HG03521 (cell line): ENCODE data around the gene TSHZ2.

Experiments
- ATAC-seq: cut with Tn5 transposase; IDR thresholded peaks from one replicate; pipeline ENCODE4 v1.9.1; 2021; ENCODE audit warnings: mild to moderate bottlenecking, moderate library complexity; ENCODE audit not compliant: unreplicated experiment

TSHZ2 gene

DNA sequence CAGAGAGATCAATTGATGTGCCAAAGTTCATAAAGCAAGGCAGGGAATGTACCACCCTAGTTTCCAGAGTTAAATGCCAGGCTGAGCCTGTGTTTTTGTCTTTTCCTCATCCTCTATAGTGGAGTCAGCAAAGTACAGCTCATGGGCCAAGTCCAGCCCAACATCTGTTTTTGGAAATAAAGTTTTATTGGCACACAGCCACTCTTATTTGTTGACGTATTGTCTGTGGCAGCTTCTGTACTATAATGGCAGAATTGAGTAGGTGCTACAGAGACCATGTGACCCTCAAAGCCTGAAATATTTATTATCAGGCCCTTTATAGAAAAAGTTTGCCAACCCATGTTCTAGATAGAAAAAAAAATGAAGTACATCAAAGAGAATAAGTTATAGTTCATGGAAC lies 187.0 kb downstream of the TSHZ2 start:
- no peak for ATAC-seq

DNA sequence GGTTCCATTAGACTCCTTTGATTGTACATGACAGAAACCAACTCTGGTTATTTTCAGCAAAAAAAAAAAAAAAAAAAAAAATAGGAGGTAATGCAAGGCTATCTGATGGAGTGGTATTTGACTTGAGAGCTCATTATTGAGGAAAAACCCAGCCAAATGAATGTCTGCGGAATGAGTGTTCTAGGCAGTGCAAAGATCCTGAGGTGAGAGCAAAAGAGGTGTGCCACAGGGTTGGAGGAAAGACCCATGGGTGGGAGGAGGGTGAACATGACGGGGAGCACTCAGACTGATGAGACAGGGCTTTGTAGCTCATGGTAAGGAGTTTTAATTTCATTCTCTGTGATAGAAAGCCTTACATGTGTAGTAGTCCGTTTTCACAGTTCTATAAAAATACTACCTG lies 188.9 kb downstream of the TSHZ2 start:
- ATAC-seq: no peak

DNA sequence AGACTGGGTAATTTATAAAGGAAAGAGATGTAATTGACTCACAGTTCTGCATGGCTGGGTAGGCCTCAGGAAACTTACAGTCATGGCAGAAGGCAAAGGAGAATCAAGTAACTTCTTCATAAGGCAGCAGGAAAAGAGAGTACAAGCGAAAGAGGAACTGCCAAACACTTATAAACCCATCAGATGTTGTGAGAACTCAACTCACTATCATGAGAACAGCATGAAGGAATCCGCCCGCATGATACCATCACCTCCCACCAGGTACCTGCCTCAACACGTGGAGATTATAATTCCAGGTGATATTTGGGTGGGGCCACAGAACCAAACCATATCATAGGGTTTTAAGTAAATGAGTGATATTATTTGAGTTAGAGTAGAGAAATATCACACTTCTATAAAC lies 189.3 kb downstream of the TSHZ2 start:
- no peak for ATAC-seq

DNA sequence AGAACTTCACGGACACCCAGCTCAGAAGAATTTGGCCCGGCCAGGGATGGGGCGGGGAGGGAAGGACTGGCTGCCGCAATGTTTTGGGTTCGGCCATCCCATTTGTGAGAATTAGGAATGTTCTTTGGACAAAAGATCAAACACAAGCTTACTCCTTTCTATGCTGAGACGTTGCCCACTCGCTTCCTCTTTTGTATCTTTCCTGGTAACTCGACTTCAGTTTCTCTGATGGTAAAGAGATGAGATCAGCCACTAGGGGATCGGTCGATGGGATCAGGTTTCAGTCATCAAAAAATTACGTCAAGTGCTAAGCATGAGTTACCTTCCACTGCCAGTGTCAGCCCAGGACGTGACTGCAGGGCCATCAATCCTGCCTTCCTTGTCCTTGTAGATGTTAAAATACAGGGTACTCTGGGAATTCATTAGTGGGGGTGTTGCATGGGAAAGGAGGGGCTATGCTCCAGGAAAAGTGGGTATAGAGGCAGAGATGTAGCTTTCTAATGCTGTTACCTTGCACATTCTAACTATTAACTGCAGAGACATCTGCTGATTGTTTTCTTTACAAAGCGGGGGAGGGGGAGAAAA lies 190.2 kb downstream of the TSHZ2 start:
- ATAC-seq: no peak

DNA sequence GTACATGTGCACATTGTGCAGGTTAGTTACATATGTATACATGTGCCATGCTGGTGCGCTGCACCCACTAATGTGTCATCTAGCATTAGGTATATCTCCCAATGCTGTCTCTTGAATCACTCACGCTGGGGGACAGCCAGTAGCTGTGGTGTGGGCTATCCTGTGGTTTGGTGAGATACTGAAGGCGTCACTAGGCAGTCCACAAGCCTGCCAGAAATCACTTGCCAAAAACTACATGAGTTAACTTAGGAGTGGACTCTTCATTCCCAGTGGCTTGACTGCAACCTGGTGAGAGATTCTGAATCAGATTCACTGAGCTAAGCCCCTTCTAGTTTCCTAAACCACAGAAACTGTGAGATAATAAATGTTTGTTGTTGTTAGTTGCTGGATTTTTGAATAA lies 191.3 kb downstream of the TSHZ2 start:
- no peak for ATAC-seq

DNA sequence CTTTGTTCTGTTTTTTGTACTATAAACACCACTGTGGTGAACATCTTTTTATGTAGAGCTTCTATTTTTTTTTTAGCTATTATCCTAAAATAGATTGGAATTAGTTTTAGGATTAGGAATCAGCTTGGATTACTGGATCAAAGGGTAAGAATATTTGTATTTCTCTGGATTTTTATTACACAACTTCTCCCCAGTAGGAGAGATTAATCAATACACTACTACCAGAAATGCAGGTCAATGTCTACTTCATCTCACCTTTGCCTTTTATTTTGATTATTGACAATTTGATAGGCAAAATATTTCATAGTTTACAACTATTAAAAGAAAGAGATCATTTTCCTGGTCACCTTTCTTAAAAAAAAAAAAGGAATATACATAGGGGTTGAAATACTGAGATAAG lies 191.9 kb downstream of the TSHZ2 start:
- no peak for ATAC-seq

DNA sequence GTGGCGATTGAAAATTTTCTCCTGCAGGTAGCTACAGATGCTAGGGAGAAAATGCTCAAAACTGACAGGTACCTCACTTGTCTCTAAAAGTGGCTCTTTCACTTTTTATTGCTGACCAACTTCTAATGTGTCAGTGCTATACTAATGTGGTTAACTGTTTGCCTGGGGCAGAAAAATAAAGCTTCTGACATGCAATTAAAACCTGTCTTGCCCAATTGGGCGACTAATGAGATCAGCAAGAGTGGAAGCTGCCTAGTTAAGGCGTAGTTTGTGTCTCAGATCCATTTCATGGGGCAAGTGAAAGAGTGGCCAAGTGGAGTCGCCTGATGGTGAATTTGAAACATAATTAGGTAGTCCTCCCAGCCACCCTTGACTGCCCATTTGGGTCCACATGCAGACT lies 193.3 kb downstream of the TSHZ2 start:
- no peak for ATAC-seq

DNA sequence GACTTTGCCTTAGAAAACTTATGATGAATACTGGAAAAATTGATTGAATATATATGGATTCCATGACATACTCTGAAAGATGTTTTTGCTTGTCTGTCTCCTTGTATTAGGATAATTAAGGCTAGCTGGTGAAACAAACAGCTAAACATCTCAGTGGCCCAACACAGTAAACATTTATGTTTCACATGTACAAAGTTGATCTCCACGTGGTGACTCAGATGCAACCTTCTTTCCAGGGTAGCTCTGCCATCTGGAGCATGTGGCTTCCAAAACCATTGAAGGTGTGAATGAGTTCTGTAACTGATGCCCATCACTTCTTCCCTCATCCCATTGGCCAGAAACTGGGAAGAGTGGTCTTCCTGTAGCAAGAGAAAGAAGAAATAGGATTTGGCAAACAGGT lies 196.3 kb downstream of the TSHZ2 start:
- no peak for ATAC-seq

DNA sequence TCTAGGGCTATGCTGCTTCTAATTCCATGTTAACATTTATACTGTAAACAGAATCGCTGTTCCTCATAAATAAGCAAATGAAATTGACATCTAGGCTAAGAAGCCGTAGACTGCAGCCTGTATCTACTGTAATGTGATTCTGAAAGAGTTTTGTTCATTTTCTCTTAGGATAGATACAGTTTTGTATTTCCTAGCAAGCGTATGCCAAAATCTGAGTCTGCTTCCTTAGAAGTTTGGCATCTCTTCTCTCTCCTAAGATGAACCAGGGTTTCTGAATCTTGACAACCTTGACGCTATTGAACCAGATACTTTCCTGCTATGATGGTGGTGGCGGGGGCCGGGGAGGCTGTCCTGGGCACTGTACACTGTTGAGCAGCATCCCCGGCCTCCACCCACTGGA lies 198.0 kb downstream of the TSHZ2 start:
- ATAC-seq: no peak

DNA sequence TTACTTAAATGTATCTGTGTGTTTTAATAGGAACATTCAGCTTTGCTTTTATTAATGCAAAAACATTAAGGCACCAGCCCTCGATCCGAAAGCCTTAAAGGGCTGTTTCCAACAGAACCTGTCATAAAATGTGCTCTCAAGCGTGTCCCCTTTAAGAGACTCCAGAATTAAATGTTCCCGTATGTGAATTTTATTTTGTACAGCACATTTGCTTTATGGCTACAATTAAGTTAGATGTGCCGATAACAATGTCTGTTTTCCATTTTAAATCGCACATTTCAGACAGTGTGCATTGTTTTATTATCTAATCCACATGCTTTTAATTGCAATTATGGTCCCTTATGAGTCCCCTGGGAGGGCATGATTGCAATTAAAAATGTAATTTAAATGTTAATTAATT lies 198.9 kb downstream of the TSHZ2 start:
- no peak for ATAC-seq

DNA sequence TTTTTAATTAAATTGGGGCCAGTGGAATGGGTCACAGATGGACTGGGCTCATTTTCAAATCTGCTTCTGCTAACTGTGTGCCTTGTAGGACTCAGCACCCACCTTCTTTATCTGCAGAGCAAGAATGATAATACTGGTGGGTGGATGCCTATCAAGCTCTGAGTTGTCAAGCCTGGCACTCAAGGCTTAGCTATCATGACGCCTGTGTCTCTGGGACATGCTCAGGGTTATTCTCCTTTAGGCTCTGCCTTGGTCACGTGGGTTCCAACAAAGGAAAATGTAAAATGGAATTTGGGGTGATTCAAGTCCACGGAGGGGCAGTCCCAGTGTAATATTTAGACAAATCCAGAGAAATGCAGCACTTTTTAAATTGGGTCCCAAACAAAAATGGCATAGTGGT lies 202.3 kb downstream of the TSHZ2 start:
- no peak for ATAC-seq

DNA sequence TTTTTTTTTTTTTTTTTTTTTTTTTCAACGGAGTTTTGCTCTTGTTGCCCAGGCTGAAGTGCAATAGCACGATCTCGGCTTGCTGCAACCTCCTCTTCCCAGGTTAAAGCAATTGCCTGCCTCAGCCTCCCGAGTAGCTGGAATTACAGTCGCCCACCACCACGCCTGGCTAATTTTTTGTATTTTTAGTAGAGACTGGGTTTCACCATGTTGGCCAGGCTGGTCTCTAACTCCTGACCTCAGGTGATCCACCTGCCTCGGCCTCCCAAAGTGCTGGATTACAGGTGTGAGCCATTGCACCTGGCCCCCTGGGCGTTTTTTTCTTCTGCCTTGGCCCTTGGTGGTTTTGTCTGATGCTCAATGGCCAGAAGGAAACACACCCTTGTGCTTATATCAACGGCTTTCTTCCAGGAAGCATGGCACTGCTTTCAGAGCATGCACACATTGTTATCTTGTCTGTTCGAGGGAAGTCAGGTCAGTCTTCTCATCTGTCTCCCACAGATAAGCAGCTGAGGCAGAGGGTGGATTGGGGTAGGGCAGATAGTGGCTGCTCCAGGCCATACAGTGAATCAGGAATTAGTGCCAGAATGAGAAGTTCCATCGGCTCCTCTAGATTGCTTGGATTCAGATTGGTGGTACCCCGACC lies 203.1 kb downstream of the TSHZ2 start:
- no peak for ATAC-seq

DNA sequence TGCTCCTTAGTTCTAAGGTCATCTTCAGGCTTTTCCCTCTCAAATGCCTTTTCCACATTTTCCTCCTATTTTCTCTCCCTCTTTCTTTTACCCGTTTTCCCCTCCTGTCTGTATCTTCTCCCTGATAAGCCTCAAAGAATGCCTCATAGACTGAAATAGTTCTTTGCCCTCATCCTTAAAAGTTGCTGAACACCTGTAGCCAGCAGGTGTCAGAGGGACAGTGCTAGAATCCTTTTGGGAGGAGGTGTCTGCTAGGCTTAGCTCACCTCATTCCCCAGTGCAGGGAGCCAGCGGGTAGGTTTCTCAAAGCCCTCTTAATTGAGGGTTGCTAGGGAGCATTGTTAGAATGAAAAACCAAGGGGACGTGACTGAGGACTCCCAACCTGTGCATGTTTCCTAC lies 204.0 kb downstream of the TSHZ2 start:
- no peak for ATAC-seq

DNA sequence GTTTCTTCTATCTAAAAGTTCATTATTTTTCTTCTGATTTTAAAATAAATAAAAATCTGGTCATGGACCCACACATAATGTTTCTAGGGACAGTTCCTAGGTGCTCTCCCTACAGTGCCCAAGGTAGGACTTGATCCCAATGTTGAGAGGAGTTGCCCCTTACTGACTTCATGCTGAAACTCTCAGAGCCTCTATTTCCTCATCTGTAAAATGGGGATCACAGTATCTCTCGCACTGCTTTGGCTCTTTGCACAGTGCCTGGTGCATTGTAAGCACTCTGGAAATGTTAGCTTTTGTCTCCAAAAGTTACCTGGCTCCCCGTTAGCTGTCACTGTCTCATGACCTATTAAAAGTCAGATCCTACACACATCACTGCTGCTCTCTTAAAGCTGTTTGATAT lies 205.5 kb downstream of the TSHZ2 start:
- no peak for ATAC-seq

DNA sequence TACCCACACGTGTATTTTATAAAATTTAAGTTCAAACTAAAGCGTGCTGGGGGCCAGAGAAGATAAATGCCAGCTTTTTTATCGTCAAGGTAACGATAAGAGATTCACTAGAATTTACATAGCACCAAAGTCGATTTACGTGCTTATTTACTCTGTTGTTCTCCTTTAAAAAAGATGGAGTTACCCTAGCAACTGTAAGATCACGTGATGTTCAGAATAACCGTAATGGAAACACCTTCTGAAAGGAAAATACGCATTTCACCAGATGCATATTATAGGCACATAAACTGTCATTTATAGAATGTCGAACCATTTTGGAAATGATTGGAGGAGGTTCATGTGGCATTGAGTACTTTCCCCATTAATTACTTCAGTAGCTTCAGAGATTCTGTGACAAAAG lies 207.6 kb downstream of the TSHZ2 start:
- ATAC-seq: no peak

DNA sequence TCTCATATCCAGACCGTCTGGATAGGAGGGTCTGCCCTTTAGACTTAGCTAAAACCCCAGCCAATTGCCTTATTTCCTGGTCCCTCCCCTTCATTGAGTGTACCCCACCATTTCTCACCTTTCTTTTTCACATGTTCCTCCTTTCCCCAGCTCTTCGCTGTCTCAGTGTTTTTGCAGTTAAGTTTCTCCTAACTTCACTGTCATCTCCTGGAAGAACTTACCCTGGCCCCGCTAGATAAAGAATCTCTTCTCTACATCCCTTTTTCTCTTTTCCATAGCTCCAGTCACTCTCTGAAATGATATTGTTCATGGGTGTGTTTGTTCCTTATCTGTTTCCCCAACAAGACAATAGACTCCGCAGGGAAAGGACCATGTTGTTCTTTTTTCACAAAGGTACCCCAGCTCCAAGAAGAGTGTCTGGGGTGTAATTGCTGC lies 208.8 kb downstream of the TSHZ2 start:
- no peak for ATAC-seq

DNA sequence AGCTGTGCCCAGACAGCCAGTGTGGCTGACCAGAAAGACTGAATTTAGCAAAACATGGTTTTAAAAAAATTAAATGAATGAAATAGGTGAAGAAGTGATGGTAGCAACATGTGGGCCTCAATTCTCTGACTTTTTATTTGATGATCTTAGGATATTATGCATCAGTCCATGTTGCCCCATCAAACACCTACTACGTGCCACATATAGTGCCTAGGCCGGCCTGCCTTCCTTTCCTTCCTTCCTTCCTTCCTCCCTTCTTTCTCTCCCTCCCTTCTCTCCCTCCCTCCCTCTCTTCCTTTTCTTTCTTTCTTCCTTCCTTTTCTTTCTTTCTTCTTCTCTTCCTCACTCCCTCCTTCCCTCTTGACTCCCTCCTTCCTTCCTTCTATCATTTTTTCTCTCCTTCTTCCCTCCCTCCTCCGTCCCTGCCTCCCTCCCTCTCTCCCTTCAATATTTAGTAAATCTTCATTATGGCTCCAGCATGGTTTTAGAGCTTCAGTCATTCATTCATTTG lies 209.8 kb downstream of the TSHZ2 start:
- no peak for ATAC-seq

DNA sequence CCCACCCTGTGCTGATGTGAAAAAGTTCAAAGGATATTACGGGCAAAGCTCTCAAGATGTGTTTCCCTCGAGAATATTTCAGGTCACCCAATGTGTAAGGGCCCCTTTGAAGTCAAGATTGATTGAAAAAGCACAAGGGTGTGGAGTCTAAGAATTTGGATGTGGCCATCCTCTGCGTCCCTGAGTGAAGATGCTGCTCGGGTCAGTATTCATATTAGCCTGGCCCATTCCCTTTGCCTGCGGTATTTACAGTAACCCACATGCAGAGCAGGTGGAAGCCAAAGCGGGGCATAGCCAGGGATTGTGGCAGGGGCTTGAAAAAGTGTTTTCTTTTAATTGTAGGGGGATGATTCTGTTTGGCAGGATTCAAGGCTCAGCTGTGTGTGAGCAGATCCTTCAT lies 211.0 kb downstream of the TSHZ2 start:
- ATAC-seq: no peak

DNA sequence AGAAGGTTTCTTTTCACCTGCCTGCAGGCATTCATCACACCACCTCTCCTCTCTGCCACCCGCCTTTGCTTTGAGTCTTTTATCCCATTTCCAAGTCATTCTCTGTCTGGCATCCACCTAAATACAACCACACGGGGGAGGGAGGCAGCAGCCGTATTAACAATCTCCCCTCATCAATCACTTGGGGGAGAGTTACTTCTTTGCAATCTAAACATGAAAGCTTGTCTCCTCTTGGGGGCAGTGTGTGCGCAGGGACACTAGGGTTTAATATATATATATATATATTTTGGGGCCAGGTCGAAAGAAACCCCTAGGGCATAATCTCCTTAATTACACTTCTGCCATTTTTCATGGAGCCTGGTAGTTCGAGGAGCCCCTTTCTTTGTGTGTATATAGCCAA lies 214.5 kb downstream of the TSHZ2 start:
- no peak for ATAC-seq

DNA sequence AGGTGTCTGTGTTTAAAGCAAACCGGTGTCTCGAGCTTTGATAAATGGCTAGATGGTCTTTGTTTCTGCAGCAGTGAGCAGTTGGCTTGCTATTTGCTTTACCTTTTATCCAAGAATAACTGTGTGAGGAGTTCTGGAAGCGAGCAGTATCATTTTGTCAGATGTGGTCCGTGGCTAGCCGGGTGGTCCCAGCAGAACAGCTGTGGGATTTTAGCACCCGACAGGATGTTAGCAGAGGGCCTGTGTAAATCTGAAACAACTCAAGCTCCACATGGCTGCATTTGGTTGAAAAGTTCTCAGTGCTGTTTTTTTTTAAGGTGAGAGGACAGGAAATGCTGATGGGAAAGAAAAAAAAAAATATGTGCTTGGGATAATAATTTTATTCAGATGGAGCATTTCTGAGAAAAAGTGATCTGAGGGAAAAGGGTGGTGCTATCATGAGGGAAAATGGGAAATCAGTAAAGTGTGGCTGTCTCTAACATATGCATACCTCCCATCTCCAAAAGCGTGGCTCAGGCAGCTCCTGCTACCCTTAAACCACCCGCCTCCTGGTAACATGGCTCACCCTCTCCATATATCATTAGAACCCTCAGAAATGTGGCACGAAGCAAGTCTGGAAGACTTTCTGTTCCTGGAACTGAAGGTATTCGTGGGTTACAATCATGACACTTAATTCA lies 215.4 kb downstream of the TSHZ2 start:
- no peak for ATAC-seq

DNA sequence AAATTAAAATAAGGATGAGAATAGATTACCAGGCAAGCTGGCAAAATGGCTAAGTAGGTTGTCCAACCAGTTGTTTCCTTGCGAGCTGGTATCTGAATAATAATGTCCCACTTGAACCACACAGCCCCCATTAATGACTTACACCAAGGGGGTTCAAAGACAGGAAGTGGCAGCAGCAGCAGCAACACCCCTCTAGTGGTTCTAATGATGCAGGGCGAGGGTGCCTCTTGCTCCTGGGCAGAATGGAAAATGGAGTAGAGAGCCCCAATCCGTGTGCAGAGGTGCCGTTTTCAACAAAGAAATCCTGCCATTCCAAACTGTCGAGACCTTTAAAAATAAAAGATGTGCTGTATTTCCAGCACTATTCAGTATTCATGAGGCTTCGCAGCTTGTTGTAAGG lies 218.1 kb downstream of the TSHZ2 start:
- ATAC-seq: no peak

DNA sequence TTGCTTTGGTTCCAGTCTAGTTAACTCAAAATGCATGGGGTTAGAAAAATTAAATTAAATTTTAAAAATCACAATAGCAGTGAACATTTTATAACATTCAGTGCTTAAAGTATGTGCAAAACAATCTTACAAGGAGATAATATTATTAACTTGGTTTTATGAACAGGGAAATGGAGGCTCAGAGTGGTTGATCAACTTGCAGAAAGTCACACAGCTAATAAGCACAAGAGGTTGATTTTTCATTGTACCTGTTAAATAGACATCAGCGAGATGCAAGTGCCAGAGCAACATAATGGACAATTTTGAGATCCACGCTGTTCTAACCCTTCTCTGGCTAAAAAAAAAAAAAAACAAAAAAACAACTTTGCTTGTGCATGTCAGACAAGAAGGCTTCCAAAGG lies 219.8 kb downstream of the TSHZ2 start:
- ATAC-seq: no peak
